ENCODE data around the gene GAREM1. TPM values are rescaled to one million over a fixed set of nuclear protein-coding genes. Genes with fewer than 3 reads are reported as not detected.
A peak's percentile ranks its signal among the peaks of the same experiment; 100 is the strongest.
"Not testable (repeated sequence)": the region's sequence is repeated elsewhere in the genome, so short reads cannot be mapped to it uniquely, and the experiment has no call there.

GAREM1 gene
- 10 to 100 TPM; 14.5 to 29.0 (median 19.6) TPM for total RNA-seq
- long read RNA-seq, donor 1, full-length matches to known transcripts: 1 of 12 reads
- long read RNA-seq, donor 1, partial matches to known transcripts: 8 of 12 reads
- long read RNA-seq, donor 1, other reads (novel, unspliced or antisense): 3 of 12 reads
- long read RNA-seq, donor 2, partial matches to known transcripts: 2 of 4 reads
- long read RNA-seq, donor 2, other reads (novel, unspliced or antisense): 2 of 4 reads

DNA sequence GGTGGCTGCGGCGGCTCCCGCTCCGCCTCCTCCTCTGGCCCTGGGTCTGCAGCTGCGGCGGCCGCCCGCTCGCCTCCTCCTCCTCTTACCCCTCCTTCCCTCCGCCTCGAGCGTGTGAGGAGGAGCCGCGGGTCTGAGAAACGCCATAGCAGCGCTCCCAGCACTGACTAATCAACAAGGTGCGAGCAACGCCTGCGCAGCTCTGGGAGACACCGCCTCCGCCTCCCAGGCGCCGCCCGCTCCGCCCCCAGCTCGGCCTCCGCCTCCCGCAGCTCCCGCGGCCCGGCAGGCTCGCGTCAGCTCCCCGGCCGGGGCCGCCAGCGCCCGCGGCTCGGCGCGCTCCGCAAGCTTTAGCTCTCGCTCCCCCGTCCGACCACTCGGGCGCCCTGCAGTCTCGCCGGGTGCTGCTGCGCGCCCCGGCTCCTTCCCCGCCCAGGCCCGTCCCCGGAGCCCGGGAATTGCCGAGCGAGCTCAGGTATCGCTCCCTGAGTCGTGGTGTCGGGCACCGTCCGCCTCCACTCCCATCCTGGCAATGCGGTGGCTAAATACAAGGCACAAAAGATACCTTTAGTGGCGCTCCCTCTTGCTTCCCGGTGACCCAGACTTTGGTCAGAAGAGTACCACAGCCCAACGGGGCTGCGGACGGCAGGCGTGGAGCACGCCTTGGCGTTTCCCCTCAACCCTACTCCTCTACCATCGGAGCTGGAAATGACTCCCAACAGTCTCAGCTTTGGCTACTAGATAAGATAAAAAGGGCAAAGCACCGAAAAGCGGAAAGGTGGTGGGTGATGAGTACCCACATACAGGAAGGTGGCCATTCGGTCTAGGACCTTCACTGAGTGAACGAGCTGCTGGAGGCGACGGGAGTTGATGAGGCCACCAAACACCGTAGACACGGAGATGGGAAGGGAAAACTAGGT, at the start of gene GAREM1:
Gene GAREM1 (minus strand): TSS at position 169 of the 920 bp plus-strand sequence. CDS start 454 bp downstream, outside the sequence.
- H3K9me3 ChIP-seq: no peaks in the 10 kb centered on the region
- intact Hi-C loops (cut with DNase I, micrococcal nuclease): loop anchor here (5.0 to 10.0 kb wide), 5 partner anchors 74 to 314 kb away; no protein-coding TSS in a partner anchor
- H3K4me1 ChIP-seq (ENCODE audit: low read depth): peaks cover 9% of the 10 kb centered on the region
- DNase-seq (peak; percentile 95 to 96 (median 96)), ATAC-seq (peak; percentile 95)
- no peaks in the 10 kb centered on the region for H3K36me3 ChIP-seq (ENCODE audit: low read depth)
- TF ChIP-seq, protein P1, sequence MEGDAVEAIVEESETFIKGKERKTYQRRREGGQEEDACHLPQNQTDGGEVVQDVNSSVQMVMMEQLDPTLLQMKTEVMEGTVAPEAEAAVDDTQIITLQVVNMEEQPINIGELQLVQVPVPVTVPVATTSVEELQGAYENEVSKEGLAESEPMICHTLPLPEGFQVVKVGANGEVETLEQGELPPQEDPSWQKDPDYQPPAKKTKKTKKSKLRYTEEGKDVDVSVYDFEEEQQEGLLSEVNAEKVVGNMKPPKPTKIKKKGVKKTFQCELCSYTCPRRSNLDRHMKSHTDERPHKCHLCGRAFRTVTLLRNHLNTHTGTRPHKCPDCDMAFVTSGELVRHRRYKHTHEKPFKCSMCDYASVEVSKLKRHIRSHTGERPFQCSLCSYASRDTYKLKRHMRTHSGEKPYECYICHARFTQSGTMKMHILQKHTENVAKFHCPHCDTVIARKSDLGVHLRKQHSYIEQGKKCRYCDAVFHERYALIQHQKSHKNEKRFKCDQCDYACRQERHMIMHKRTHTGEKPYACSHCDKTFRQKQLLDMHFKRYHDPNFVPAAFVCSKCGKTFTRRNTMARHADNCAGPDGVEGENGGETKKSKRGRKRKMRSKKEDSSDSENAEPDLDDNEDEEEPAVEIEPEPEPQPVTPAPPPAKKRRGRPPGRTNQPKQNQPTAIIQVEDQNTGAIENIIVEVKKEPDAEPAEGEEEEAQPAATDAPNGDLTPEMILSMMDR (IDR thresholded peaks at IDR 0.05): peak; percentile 72
- peak within 1 kb of the TSS; percentile 54 for H3K4me3 ChIP-seq

DNA sequence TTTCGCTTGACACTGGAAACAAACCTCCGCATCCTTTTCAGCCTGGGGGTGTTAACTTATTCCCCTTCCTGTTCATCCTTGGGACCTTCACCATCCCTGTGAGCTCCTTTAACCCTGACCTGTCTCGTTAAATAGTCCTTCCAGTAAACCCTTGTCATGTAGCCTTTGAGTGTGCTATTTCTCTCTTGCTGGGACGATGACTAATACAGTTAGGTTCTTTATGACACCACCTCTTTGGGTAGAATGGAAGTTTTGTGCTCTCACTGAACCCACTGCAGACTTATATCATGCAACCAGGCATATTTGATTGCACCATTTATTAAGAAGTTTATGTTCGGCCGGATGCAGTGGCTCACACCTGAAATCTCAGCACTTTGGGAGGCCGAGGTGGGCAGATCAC, 40.5 kb upstream of the GAREM1 start:
- Histone ChIP-seq H3K4me1 (ENCODE audit: low read depth) (no peaks in the 10 kb centered on the region), H3K4me3 (no peak overlapping the region), H3K36me3 (ENCODE audit: low read depth) (no peaks in the 10 kb centered on the region), H3K9me3 (no peaks in the 10 kb centered on the region)
- TF ChIP-seq, protein P1 (IDR thresholded peaks at IDR 0.05): no peak
- no peak for ATAC-seq
- intact Hi-C loops (cut with DNase I, micrococcal nuclease): no loop called here
- no peak for DNase-seq

DNA sequence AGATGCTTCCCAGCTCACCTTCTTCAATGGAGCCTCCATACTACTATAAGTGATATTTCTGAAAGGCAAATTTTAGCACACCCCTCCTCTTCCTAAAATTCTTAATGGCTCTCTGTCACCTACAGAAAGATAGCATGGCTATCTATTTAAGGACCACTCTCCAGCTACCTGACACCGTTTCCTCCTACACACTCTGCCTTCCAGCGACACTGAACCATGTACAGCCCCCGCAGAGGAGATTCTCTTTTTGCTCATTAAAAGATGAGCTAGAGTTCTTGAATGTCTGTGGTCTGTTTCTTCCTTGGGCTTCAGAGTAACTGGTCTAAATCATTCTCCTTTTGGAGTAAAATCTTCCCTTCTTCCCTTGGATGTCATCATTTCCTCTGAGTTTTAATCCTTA, 38.4 kb upstream of the GAREM1 start:
- TF ChIP-seq, protein P1 (IDR thresholded peaks at IDR 0.05): no peak
- Histone ChIP-seq H3K9me3 (no peaks in the 10 kb centered on the region), H3K36me3 (ENCODE audit: low read depth) (no peaks in the 10 kb centered on the region), H3K4me1 (ENCODE audit: low read depth) (no peaks in the 10 kb centered on the region), H3K4me3 (no peak overlapping the region)
- no peak for DNase-seq
- intact Hi-C loops (cut with DNase I, micrococcal nuclease): no loop called here
- no peak for ATAC-seq

DNA sequence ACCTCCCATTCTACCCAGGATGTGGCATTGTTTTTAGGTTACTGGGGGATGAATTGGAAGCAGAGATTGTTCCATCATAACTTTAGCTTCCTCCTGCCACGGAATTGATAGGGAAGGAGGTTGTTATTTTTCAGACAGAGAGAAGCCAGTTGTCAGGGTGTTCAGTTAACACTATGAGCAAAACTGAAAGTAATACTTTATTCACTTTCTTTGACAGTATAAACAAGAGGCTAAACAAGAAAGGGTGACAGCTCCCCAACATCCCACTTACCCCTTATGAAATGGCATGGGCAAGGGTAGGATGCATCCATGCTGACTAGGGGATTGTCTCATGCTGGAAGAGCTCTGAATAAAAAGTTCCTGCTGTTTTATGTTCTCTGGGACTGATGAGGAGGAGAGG, 36.4 kb upstream of the GAREM1 start:
- TF ChIP-seq, protein P1 (IDR thresholded peaks at IDR 0.05): no peak
- no peaks in the 10 kb centered on the region for H3K9me3 ChIP-seq
- no peak for ATAC-seq

DNA sequence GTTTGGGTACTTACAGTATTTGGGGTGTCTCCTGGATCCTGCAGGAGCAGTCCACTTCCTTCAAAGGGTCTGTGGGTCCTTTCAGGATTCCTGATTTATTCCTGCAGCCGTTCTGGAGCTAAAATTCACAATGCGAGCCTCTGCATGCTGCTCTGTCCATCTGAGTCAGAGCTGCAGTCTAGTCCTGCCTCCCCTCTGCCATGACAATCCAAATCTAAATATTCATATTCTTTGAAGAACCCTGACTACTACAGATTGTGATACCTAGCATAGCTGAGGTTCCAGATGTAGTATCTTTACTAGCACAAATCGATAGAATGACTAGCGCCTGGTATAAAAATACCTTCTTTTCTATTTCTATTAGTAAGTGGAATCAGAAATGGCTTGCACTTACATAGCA, 31.3 kb upstream of the GAREM1 start:
- intact Hi-C loops (cut with DNase I, micrococcal nuclease): no loop called here
- Histone ChIP-seq H3K4me3 (no peak overlapping the region), H3K9me3 (no peaks in the 10 kb centered on the region), H3K36me3 (ENCODE audit: low read depth) (no peaks in the 10 kb centered on the region), H3K4me1 (ENCODE audit: low read depth) (no peaks in the 10 kb centered on the region)
- no peak for DNase-seq
- no peak for ATAC-seq
- TF ChIP-seq, protein P1 (IDR thresholded peaks at IDR 0.05): no peak

More for the DNA sequence above, 36.4 kb upstream of the GAREM1 start:
- Histone ChIP-seq H3K36me3 (ENCODE audit: low read depth) (no peaks in the 10 kb centered on the region), H3K4me3 (no peak overlapping the region), H3K4me1 (ENCODE audit: low read depth) (no peaks in the 10 kb centered on the region)
- intact Hi-C loops (cut with DNase I, micrococcal nuclease): no loop called here
- DNase-seq: no peak

DNA sequence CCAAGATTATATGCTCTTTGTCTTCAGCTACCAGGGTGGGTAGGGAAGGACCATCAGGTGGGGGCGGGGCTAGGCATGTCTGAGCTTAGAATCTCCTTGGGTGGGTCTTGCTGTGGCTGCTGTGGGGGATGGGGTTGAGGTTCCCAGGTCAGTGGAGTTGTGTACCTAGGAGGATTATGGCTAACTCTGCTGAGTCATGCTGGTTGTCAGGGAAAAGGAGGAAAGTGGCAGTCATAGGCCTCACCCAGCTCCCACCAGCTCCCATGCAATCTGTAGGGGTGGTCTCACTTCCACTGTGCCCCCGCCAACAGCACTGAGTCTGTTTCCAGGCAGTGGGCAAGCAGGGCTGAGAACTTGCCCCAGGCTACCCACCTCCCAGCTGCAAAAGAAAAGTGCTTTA, 30.6 kb upstream of the GAREM1 start:
- H3K36me3 ChIP-seq (ENCODE audit: low read depth); H3K9me3 ChIP-seq; ATAC-seq; H3K4me3 ChIP-seq; DNase-seq; intact Hi-C loops (cut with DNase I, micrococcal nuclease); H3K4me1 ChIP-seq (ENCODE audit: low read depth): not testable (repeated sequence)

All from mucosa of descending colon (tissue), 3 donors.